Caco-2 (cell line): Measurements from ENCODE around the gene ATG13. TPM values are rescaled to one million over a fixed set of nuclear protein-coding genes. Genes with fewer than 3 reads are reported as not detected.

ENCODE experiments used
- BruUV-seq: library from RNA; stranded (reverse); fragments of 400-500 nt; replicated peaks from 2 replicates; lab custom pipeline; 2021; lab: Mats Ljungman, UMichigan
- CTCF ChIA-PET: fragments of 300-600 bp; sonication (Branson Sonifier 250); formaldehyde crosslinking; loops from one replicate; lab custom pipeline; 2022; ENCODE audit warnings: antibody characterized with exemption; lab: Charles Lee
- POLR2A ChIA-PET: fragments of 300-600 bp; sonication (Branson Sonifier 250); formaldehyde crosslinking; loops from one replicate; lab custom pipeline; 2022; ENCODE audit warnings: antibody characterized with exemption; lab: Charles Lee
- DNase-seq, 2 experiments: peaks; one replicate each; pipeline versions ENCODE4 v3.0.0 to v3.0.0-alpha.2; 2020 to 2022
- H3K27me3 ChIP-seq: replicated peaks from 2 replicates; pipeline ENCODE4 v1.6.0; 2011; ENCODE audit warnings: low read length; ENCODE audit not compliant: control insufficient read depth, insufficient read depth
- H3K36me3 ChIP-seq: 2 replicates; pipeline ENCODE4 v1.5.1; 2011; ENCODE audit warnings: low read length; ENCODE audit not compliant: control insufficient read depth, insufficient read depth
- H3K4me1 ChIP-seq: fragments of 250-450 bp; sonication (Bioruptor Pico); 2 replicates; pipeline ENCODE4 v1.5.1; 2020; ENCODE audit warnings: mild to moderate bottlenecking
- H3K4me3 ChIP-seq: 2 replicates; pipeline ENCODE4 v1.5.1; 2011; ENCODE audit warnings: low read depth, mild to moderate bottlenecking, control low read depth, low read length
- H3K9me3 ChIP-seq: fragments of 250-450 bp; sonication (Bioruptor Pico); 2 replicates; pipeline ENCODE4 v1.5.1; 2020; ENCODE audit warnings: mild to moderate bottlenecking, moderate library complexity
- H3K27ac Mint-ChIP-seq: one replicate; pipeline ENCODE4 v1.8.0; 2022; ENCODE audit warnings: mixed read lengths; ENCODE audit not compliant: unreplicated experiment
- H3K27me3 Mint-ChIP-seq: one replicate; pipeline ENCODE4 v1.8.0; 2022; ENCODE audit warnings: mixed read lengths; ENCODE audit not compliant: insufficient read depth, unreplicated experiment
- H3K36me3 Mint-ChIP-seq: one replicate; pipeline ENCODE4 v1.8.0; 2022; ENCODE audit warnings: mild to moderate bottlenecking, mixed read lengths; ENCODE audit not compliant: insufficient read depth, unreplicated experiment
- H3K4me1 Mint-ChIP-seq: one replicate; pipeline ENCODE4 v1.8.0; 2022; ENCODE audit warnings: low read depth, mixed read lengths; ENCODE audit not compliant: unreplicated experiment
- H3K4me3 Mint-ChIP-seq: one replicate; pipeline ENCODE4 v1.8.0; 2022; ENCODE audit warnings: mild to moderate bottlenecking, moderate library complexity, mixed read lengths; ENCODE audit not compliant: unreplicated experiment
- H3K9me3 Mint-ChIP-seq: one replicate; pipeline ENCODE4 v1.8.0; 2022; ENCODE audit warnings: mixed read lengths; ENCODE audit not compliant: unreplicated experiment
- intact Hi-C: fragments of 100-400 bp; cut with micrococcal nuclease; formaldehyde crosslinking; loops from one replicate; pipeline ENCODE4 v1.10.0; 2022; ENCODE audit not compliant: unreplicated experiment
- total RNA-seq: library from RNA; stranded (reverse); gene quantifications from 2 replicates; pipeline ENCODE4 v1.2.3, GENCODE V29; 2022
- TF ChIP-seq, protein P1 (sequence below), 2 experiments: fragments of 200-600 bp in 1 of 2; IDR thresholded peaks; 1 replicate in 1 of 2; 2 replicates in 1 of 2; pipeline versions ENCODE4 v1.5.1 to v1.8.0; 2011 to 2022; ENCODE audit warnings: antibody characterized with exemption in 1 of 2, control low read depth in 1 of 2, inconsistent platforms in 1 of 2, low read depth in 1 of 2, low read length in 1 of 2, mild to moderate bottlenecking in 1 of 2, moderate library complexity in 1 of 2; ENCODE audit not compliant: insufficient read depth in 1 of 2, severe bottlenecking in 1 of 2, unreplicated experiment in 1 of 2

Gene ATG13
- total RNA-seq, 1 experiment from 2014 or later, result 101 TPM

DNA sequence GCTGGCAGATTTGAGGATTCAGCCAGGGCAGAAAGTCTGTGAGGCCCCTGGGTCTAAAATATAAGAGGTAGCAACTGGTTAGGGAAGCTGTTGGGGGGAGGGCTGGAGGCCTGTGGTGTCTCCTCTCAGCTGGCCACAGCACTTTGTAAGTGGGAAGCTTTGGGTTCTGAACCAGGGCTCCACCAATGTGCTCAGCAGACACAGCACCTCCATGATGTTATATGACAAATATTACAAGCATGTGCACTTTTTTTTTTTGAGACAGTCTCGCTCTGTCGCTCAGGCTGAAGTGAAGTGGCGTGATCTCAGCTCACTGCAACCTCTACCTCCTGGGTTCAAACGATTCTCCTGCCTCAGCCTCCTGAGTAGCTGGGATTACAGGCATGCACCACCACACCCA is 75.1 kb downstream of the ATG13 start:
- Histone ChIP-seq H3K36me3 (peaks cover 12% of the 10 kb centered on the region), H3K9me3 (no peaks in the 10 kb centered on the region), H3K4me3 (no peak overlapping the region), H3K27me3 (no peaks in the 10 kb centered on the region), H3K4me1 (no peaks in the 10 kb centered on the region; the same call in 1 of the 2 replicates)
- TF ChIP-seq, protein P1, sequence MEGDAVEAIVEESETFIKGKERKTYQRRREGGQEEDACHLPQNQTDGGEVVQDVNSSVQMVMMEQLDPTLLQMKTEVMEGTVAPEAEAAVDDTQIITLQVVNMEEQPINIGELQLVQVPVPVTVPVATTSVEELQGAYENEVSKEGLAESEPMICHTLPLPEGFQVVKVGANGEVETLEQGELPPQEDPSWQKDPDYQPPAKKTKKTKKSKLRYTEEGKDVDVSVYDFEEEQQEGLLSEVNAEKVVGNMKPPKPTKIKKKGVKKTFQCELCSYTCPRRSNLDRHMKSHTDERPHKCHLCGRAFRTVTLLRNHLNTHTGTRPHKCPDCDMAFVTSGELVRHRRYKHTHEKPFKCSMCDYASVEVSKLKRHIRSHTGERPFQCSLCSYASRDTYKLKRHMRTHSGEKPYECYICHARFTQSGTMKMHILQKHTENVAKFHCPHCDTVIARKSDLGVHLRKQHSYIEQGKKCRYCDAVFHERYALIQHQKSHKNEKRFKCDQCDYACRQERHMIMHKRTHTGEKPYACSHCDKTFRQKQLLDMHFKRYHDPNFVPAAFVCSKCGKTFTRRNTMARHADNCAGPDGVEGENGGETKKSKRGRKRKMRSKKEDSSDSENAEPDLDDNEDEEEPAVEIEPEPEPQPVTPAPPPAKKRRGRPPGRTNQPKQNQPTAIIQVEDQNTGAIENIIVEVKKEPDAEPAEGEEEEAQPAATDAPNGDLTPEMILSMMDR (IDR thresholded peaks at IDR 0.05; ENCODE audit: insufficient read depth in 1 of 2, low read depth in 1 of 2, low read length in 1 of 2, severe bottlenecking in 1 of 2, unreplicated experiment in 1 of 2), result no peak
- Mint-ChIP-seq H3K9me3 (no peaks in the 10 kb centered on the region), H3K4me3 (no peak overlapping the region), H3K27ac (no peak overlapping the region), H3K36me3 (peaks cover 23% of the 10 kb centered on the region), H3K4me1 (no peaks in the 10 kb centered on the region), H3K27me3 (no peaks in the 10 kb centered on the region)
- no TSS peak for BruUV-seq
- ChIA-PET CTCF (no interaction called here), POLR2A (interaction anchor here (1.3 kb wide), 1 partner anchor 17 kb away, joined by 3 read pairs; no protein-coding TSS in a partner anchor)
- intact Hi-C loops, result no loop called here
- no peak for DNase-seq

- H3K4me1 ChIP-seq, result no peaks in the 10 kb centered on the region; the same call in none of the 2 replicates
- TF ChIP-seq, protein P1 (IDR thresholded peaks at IDR 0.05; ENCODE audit: insufficient read depth in 1 of 2, low read depth in 1 of 2, low read length in 1 of 2, severe bottlenecking in 1 of 2, unreplicated experiment in 1 of 2), result no peak
- Mint-ChIP-seq H3K36me3 (peaks cover 27% of the 10 kb centered on the region), H3K27me3 (no peaks in the 10 kb centered on the region), H3K4me1 (no peaks in the 10 kb centered on the region), H3K27ac (no peak overlapping the region), H3K4me3 (no peak overlapping the region), H3K9me3 (no peaks in the 10 kb centered on the region)
- intact Hi-C loops, result no loop called here
- ChIA-PET POLR2A (no interaction called here), CTCF (interaction anchor here (0.6 kb wide), 1 partner anchor 180 kb away, joined by 3 read pairs; no protein-coding TSS in a partner anchor)
- no peak for DNase-seq
- peaks cover 7% of the 10 kb centered on the region for H3K36me3 ChIP-seq
- no peaks in the 10 kb centered on the region for H3K27me3 ChIP-seq
- BruUV-seq, result no TSS peak
- no peaks in the 10 kb centered on the region for H3K9me3 ChIP-seq
- H3K4me3 ChIP-seq, result no peak overlapping the region
These were observed 76.3 kb downstream of the ATG13 start for GRCh38 chr11:46693597-46694012.

GRCh38 chr11:46694072-46694471 is 76.7 kb downstream of the ATG13 start:
- Mint-ChIP-seq H3K36me3 (peaks cover 27% of the 10 kb centered on the region), H3K9me3 (no peaks in the 10 kb centered on the region), H3K4me1 (no peaks in the 10 kb centered on the region), H3K4me3 (no peak overlapping the region), H3K27ac (peak overlapping the region; percentile 37), H3K27me3 (no peaks in the 10 kb centered on the region)
- TF ChIP-seq, protein P1 (IDR thresholded peaks at IDR 0.05; ENCODE audit: insufficient read depth in 1 of 2, low read depth in 1 of 2, low read length in 1 of 2, severe bottlenecking in 1 of 2, unreplicated experiment in 1 of 2), result no peak
- no peak for DNase-seq
- ChIA-PET CTCF (no interaction called here), POLR2A (no interaction called here)
- Histone ChIP-seq H3K36me3 (peaks cover 6% of the 10 kb centered on the region), H3K4me3 (no peak overlapping the region), H3K27me3 (no peaks in the 10 kb centered on the region), H3K9me3 (no peaks in the 10 kb centered on the region), H3K4me1 (no peaks in the 10 kb centered on the region; the same call in none of the 2 replicates)
- BruUV-seq, result no TSS peak
- intact Hi-C loops, result no loop called here
